ENCODE results near the gene UAP1L1. TPM values are rescaled to one million over a fixed set of nuclear protein-coding genes. Genes with fewer than 3 reads are reported as not detected.

Gene UAP1L1
- polyA plus RNA-seq, 1 donor (not counting 4 experiments of a cell fraction or from before 2014, with no cell fraction given) = 2.7 TPM

GRCh38 chr9:137084526-137084925 is 7.2 kb downstream of the UAP1L1 start:
- no peak for TF ChIP-seq EZH2 (IDR thresholded peaks at IDR 0.05; ENCODE audit: low read length)
- TF ChIP-seq CTCF (optimal IDR thresholded peaks at IDR 0.05 in 1 of 3, IDR thresholded peaks at IDR 0.05 in 1 of 3, conservative IDR thresholded peaks at IDR 0.05 in 1 of 3; ENCODE audit: extremely low read depth in 1 of 3, insufficient read depth in 2 of 3, low read length in 3 of 3) = no peak

DNA sequence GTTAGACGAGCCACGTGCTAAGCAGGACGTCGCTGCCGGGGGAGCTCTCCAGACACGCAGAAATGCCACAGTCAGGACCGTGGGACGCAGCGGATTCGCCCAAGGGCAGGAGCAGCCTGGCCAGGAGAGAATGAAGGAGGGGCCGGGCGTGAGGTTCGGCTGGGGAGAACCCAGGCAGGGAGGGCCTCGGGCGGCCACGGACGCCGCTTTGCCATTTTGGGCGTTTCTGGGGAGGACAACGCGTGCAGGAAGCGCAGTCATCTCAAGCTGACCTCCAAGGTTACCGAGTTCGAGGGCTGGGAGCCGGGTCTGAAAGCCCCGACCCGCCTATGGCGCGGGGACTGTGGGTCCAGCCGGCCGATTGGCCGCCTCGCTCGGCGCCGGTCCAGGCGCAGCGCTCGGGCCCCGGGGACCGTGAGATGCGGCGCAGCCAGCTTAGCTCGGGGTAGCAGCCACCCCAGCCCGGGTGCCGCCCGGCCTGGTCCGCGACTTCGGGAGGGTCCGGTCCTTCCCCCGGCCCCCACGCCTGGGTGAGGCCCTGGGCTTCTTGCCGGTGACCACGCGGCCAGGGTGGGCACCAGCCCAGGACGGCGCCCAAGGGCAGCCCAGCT is 8.7 kb downstream of the UAP1L1 start:
- Histone ChIP-seq H3K27me3 (ENCODE audit: control insufficient read depth, extremely low read depth, insufficient read depth, low read length) (no peaks in the 10 kb centered on the region), H3K9ac (ENCODE audit: control insufficient read depth, extremely low read depth, insufficient read depth, low read length) (peak overlapping the region; percentile 90), H3K79me2 (ENCODE audit: control insufficient read depth, insufficient read depth, low read length) (peaks cover 8% of the 10 kb centered on the region), H3K4me3 (ENCODE audit: control insufficient read depth in 2 of 3, extremely low read depth in 1 of 3, insufficient read depth in 2 of 3, low read depth in 1 of 3, low read length in 3 of 3) (peak overlapping the region; percentile 69 to 72 (median 69)), H3K9me1 (ENCODE audit: control insufficient read depth, extremely low read depth, insufficient read depth, low read length) (peaks cover 2% of the 10 kb centered on the region), H3K36me3 (ENCODE audit: control insufficient read depth in 2 of 2, extremely low read depth in 1 of 2, insufficient read depth in 2 of 2, low read length in 2 of 2) (peaks cover 4 to 12% of the 10 kb centered on the region in 2 experiments), H2AFZ (ENCODE audit: control insufficient read depth, low read length) (peak overlapping the region; percentile 46), H3K27ac (ENCODE audit: control insufficient read depth, insufficient read depth, low read length) (peak overlapping the region; percentile 90), H3K4me1 (ENCODE audit: control insufficient read depth, extremely low read depth, insufficient read depth, low read length) (peaks cover 48% of the 10 kb centered on the region), H4K20me1 (ENCODE audit: control insufficient read depth, extremely low read depth, insufficient read depth, low read length) (no peaks in the 10 kb centered on the region), H3K9me3 (ENCODE audit: control insufficient read depth, low read depth, low read length) (no peaks in the 10 kb centered on the region), H3K4me2 (ENCODE audit: control insufficient read depth, extremely low read depth, insufficient read depth, low read depth, low read length) (peak overlapping the region; percentile 74)
- DNase-seq (ENCODE audit: low read depth, low spot score) (no peak), FAIRE-seq (no peak)
- dilution Hi-C loops (cut with MboI; ENCODE audit: extremely low pct_ligation_motif_present, low sequenced_read_pairs) = no loop called here
- TF ChIP-seq CTCF (optimal IDR thresholded peaks at IDR 0.05 in 1 of 3, IDR thresholded peaks at IDR 0.05 in 1 of 3, conservative IDR thresholded peaks at IDR 0.05 in 1 of 3; ENCODE audit: extremely low read depth in 1 of 3, insufficient read depth in 2 of 3, low read length in 3 of 3) (no peak), EZH2 (IDR thresholded peaks at IDR 0.05; ENCODE audit: low read length) (no peak)

More at GRCh38 chr9:137084526-137084925, 7.2 kb downstream of the UAP1L1 start:
- Histone ChIP-seq H3K9me1 (ENCODE audit: control insufficient read depth, extremely low read depth, insufficient read depth, low read length) (peaks cover 2% of the 10 kb centered on the region), H2AFZ (ENCODE audit: control insufficient read depth, low read length) (no peak overlapping the region), H3K9me3 (ENCODE audit: control insufficient read depth, low read depth, low read length) (no peaks in the 10 kb centered on the region), H4K20me1 (ENCODE audit: control insufficient read depth, extremely low read depth, insufficient read depth, low read length) (no peaks in the 10 kb centered on the region), H3K9ac (ENCODE audit: control insufficient read depth, extremely low read depth, insufficient read depth, low read length) (peak overlapping the region; percentile 58), H3K4me3 (ENCODE audit: control insufficient read depth in 2 of 3, extremely low read depth in 1 of 3, insufficient read depth in 2 of 3, low read depth in 1 of 3, low read length in 3 of 3) (no peak overlapping the region), H3K27ac (ENCODE audit: control insufficient read depth, insufficient read depth, low read length) (peak overlapping the region; percentile 90), H3K79me2 (ENCODE audit: control insufficient read depth, insufficient read depth, low read length) (peaks cover 8% of the 10 kb centered on the region), H3K36me3 (ENCODE audit: control insufficient read depth in 2 of 2, extremely low read depth in 1 of 2, insufficient read depth in 2 of 2, low read length in 2 of 2) (peaks cover 5 to 7% of the 10 kb centered on the region in 2 experiments), H3K4me2 (ENCODE audit: control insufficient read depth, extremely low read depth, insufficient read depth, low read depth, low read length) (no peak overlapping the region), H3K4me1 (ENCODE audit: control insufficient read depth, extremely low read depth, insufficient read depth, low read length) (peaks cover 48% of the 10 kb centered on the region), H3K27me3 (ENCODE audit: control insufficient read depth, extremely low read depth, insufficient read depth, low read length) (no peaks in the 10 kb centered on the region)
- DNase-seq (ENCODE audit: low read depth, low spot score) (peak; percentile 82), FAIRE-seq (no peak)
- dilution Hi-C loops (cut with MboI; ENCODE audit: extremely low pct_ligation_motif_present, low sequenced_read_pairs) = no loop called here

Measured in keratinocyte (primary cell).